Measurements from ENCODE around the gene KIF1A. TPM values are rescaled to one million over a fixed set of nuclear protein-coding genes. Genes with fewer than 3 reads are reported as not detected.
"Not testable (repeated sequence)": the region's sequence is repeated elsewhere in the genome, so short reads cannot be mapped to it uniquely, and the experiment has no call there.

KIF1A gene
- total and polyA plus RNA-seq, 8 donors = 32.4 to 76.0 (median 62.1) TPM

DNA sequence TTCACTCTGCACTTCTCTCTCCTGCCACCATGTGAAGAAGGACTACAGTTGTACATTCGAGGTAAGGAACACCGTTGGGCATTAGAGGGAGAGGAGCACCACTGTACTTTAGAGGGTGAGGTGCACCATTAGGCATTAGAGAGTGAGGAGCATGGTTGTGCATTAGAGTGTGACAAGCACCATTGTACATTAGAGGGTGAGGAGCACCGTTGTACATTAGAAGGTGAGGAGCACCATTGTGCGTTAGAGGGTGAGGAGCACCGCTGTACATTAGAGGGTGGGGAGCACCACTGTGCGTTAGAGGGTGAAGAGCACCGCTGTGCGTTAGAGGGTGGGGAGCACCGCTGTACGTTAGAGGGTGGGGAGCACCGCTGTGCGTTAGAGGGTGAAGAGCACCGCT is 27.8 kb upstream of the KIF1A start:
- ATAC-seq = no peak
- no peaks in the 10 kb centered on the region for H3K9me3 ChIP-seq
- no peak for FAIRE-seq
- H3K4me1 ChIP-seq = no peaks in the 10 kb centered on the region
- H3K36me3 ChIP-seq = no peaks in the 10 kb centered on the region
- H3K27ac ChIP-seq = no peak overlapping the region
- intact Hi-C loops (cut with DNase I) = no loop called here
- DNase-seq = no peak
- H3K4me3 ChIP-seq = no peak overlapping the region
- TF ChIP-seq, protein P1, sequence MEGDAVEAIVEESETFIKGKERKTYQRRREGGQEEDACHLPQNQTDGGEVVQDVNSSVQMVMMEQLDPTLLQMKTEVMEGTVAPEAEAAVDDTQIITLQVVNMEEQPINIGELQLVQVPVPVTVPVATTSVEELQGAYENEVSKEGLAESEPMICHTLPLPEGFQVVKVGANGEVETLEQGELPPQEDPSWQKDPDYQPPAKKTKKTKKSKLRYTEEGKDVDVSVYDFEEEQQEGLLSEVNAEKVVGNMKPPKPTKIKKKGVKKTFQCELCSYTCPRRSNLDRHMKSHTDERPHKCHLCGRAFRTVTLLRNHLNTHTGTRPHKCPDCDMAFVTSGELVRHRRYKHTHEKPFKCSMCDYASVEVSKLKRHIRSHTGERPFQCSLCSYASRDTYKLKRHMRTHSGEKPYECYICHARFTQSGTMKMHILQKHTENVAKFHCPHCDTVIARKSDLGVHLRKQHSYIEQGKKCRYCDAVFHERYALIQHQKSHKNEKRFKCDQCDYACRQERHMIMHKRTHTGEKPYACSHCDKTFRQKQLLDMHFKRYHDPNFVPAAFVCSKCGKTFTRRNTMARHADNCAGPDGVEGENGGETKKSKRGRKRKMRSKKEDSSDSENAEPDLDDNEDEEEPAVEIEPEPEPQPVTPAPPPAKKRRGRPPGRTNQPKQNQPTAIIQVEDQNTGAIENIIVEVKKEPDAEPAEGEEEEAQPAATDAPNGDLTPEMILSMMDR (IDR thresholded peaks at IDR 0.05) = no peak
- H3K27me3 ChIP-seq = no peaks in the 10 kb centered on the region
- WGBS, 2 donors = 89 to 90% methylated on average over 13 of the region's 13 CpGs

DNA sequence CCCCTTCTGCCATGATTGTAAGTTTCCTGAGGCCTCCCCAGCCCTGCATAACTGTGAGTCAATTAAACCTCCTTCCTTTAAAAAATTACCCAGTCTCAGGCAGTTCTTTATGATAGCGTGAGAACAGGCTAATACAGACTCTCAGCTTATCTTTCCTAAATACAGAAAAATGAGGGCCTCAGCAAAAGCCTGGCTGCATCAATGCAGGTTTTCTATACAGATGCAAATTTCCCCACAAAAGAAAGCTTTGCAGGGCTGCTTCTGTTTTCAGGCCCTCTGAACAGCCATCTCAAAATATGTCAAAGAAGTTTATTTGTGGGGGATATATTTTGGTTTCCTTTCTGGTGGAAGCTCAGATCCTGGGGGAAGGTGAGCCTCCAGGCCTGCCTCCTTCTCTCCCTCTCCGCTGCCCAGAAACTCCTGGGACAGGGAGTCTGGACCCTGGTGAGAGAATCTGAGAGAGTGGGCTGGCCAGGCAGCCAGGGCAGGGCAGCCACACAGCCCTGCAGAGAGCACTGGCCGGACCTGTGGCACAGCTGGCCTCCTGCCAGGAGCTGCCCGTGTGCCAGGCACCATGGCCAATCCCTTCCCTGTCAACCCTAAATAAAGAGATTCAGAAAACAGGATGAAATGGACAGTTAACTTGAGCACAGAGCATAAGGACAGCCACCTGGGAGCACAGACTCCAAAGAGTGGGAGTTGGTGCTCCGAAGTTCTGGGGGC is 27.0 kb upstream of the KIF1A start:
- H3K4me3 ChIP-seq = no peak overlapping the region
- H3K27me3 ChIP-seq = no peaks in the 10 kb centered on the region
- FAIRE-seq (no peak), DNase-seq (peak in 2 of 6 donors; percentile 72 to 73), ATAC-seq (peak in 2 of 4 donors; percentile 44 to 49)
- H3K36me3 ChIP-seq = no peaks in the 10 kb centered on the region
- WGBS, 2 donors = 45 to 49% methylated on average over 5 of the region's 5 CpGs
- no peaks in the 10 kb centered on the region for H3K9me3 ChIP-seq
- TF ChIP-seq, protein P1 (IDR thresholded peaks at IDR 0.05) = no peak
- no peak overlapping the region for H3K27ac ChIP-seq
- no peaks in the 10 kb centered on the region for H3K4me1 ChIP-seq
- intact Hi-C loops (cut with DNase I) = no loop called here

DNA sequence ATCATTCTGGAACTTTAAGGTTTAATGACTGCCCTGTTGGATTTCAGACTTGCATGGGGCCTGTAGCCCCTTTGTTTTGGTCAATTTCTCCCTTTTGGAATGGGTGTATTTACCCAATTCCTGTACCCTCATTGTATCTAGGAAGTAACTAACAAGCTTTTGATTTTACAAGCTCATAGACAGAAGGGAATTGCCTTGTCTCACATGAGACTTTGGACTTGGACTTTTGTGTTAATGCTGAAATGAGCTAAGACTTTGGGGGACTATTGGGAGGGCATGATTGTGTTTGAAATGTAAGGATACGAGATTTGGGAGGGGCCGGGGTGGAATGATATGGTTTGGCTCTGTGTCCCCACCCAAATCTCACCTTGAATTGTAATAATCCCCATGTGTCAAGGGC is 26.3 kb upstream of the KIF1A start:
- H3K27me3 ChIP-seq; H3K9me3 ChIP-seq; H3K4me3 ChIP-seq; H3K4me1 ChIP-seq; H3K36me3 ChIP-seq; H3K27ac ChIP-seq; ATAC-seq; DNase-seq; FAIRE-seq; intact Hi-C loops (cut with DNase I): not testable (repeated sequence)
- WGBS, 2 donors = 62 to 82% methylated on average over 2 of the region's 2 CpGs

DNA sequence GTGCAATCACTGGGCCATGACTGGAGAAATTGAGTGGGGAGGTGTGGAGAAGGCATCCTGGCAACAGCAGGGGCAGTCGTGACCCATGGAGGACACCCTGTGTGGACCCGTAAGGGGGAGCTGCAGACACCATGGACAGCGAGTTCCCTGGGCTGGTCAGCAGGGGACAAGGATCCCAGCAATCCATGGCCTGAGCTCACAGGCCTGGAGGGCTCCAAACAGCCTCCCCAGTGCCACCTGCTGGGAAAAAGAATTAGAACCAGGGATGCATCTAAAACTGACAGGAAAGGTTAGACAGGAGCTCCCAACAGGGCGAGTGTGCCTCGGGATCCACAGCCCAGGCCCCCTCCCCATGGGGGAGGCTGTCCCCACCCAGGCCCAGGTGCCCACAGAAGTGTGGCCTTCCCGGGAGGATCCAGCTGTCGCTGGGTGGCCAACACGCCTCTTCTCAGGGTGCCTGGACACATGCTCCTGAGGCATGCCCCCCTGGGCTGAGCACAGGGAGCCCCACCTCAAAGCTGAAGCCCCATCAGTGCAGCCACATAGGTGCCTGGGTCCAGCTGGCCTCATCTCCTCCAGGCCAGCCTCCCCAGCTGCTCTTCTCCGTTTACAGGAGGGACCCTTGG is 20.5 kb upstream of the KIF1A start:
- no peaks in the 10 kb centered on the region for H3K36me3 ChIP-seq
- intact Hi-C loops (cut with DNase I) = no loop called here
- ATAC-seq (peak; percentile 83 to 96 (median 94)), DNase-seq (peak; percentile 67 to 82 (median 70)), FAIRE-seq (no peak)
- H3K27ac ChIP-seq = no peak overlapping the region
- H3K4me1 ChIP-seq = no peaks in the 10 kb centered on the region
- no peak overlapping the region for H3K4me3 ChIP-seq
- TF ChIP-seq, protein P1 (IDR thresholded peaks at IDR 0.05) = peak in 3 of 4 donors; percentile 15 to 59 (median 49)
- H3K27me3 ChIP-seq = no peaks in the 10 kb centered on the region
- H3K9me3 ChIP-seq = no peaks in the 10 kb centered on the region
- WGBS, 2 donors = 24 to 32% methylated on average over 9 of the region's 9 CpGs

DNA sequence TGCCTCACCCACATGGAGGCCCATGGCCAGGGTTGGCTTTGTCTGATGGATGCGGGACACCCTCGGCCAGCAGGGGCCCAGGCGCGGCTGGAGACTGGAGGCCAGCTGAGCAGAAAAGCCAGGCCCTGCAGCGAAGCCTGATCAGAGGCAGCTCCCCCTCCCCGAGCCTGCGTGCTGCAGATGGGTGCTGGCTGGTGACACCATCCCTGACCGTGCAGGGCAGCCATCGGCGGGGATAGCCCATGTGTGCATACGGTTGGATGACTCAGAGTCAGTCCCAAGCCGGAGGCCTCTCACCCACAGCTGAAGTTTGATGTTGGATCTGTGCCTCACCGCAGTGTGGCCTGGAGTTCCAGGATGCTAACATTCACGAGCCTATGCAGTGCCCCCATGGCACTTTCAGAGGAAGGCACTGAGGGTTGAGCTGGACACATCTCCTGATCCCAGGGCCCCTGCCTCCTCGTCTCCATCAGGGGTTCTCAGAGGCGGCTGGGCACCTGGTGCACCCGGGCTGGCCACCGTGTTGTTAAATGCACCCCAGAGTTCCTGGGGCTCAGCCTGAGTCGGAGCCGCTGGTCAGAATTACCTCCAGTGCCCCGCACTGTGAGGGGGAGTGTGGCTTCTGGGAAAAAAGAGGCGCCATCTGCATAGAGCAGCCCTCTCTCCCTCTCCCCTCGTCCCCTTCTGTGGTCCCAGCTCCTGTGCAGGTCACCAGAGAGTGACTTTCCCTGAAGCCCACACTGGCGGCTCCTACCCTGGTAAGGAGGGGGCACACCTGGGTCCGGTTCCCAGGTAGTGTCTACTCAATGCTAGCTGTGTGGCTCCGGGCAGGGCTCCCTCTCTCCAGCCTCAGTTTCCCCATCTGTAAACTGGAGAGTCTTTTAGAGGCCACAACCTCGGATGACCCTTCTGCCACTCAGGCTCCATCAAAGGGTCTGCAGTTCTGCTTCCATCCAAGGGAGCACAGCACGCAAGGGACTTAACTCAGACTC is 19.4 kb upstream of the KIF1A start:
- ATAC-seq (no peak), FAIRE-seq (no peak), DNase-seq (peak in 1 of 6 donors; percentile 65)
- no peak overlapping the region for H3K27ac ChIP-seq
- no peaks in the 10 kb centered on the region for H3K36me3 ChIP-seq
- no peaks in the 10 kb centered on the region for H3K9me3 ChIP-seq
- H3K27me3 ChIP-seq = no peaks in the 10 kb centered on the region
- TF ChIP-seq, protein P1 (IDR thresholded peaks at IDR 0.05) = no peak
- no peak overlapping the region for H3K4me3 ChIP-seq
- H3K4me1 ChIP-seq = no peaks in the 10 kb centered on the region
- intact Hi-C loops (cut with DNase I) = no loop called here
- WGBS, 2 donors = 76 to 85% methylated on average over 28 of the region's 28 CpGs
